ENCODE results near the gene OR2T10. TPM values are rescaled to one million over a fixed set of nuclear protein-coding genes. Genes with fewer than 3 reads are reported as not detected.

The OR2T10 gene
- total and polyA plus RNA-seq, 10 of the 15 experiments (the other 5 are each of a cell fraction or from before 2014, with no cell fraction given): not detected

DNA sequence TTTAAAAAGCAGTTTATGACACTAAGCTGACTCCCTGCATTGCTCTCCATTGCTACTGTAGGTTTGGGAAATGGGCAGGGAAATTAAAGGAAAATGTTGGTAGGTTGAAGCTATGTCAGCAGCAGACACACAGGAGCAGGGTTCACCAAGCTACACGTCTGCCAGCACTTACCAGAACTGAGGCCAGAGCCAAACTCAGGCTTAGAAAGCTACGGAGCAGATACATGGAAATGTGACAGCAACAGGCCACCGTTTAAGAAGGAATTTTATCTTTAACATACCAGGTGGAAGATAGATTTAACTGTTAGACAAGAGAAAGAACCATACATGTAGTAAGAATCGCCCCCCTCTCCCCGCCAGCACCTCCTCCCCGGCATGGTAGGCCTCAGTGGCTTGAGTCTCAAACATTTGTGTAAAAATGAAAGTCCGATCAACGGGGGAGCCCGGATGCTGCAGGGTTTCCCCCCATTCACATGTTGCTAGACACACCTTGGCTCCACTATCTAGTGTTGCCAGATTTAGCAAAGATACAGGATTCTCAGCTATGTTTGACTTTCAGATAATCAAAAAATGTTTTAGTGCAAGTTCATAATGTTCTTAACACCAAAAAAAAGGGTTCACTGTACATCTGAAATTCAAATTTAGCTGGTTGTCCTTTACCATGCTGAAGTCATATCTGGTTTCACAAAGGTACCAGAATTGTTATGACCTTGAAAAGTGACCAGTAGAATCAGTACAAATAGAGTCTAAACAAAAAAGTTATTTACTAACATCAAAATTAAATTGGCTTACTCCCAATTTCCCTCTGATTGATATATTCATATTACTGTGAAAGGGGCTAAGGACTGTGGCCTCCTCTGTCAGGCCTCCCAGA is 30.7 kb upstream of the OR2T10 start:
- in situ Hi-C loops (cut with MboI): no loop called here
- DNase-seq (ENCODE audit: low read depth, low spot score) (no peak), FAIRE-seq (no peak), ATAC-seq (no peak)
- H3K27ac ChIP-seq (ENCODE audit: control insufficient read depth, insufficient read depth): no peak overlapping the region
- H3K4me2 ChIP-seq (ENCODE audit: control insufficient read depth, insufficient read depth): no peak overlapping the region
- ChIA-PET CTCF (no interaction called here), RAD21 (ENCODE audit: unreplicated experiment) (no interaction called here), SMC1A (ENCODE audit: uncharacterized antibody, unreplicated experiment) (no interaction called here), POLR2A (no interaction called here)
- no peaks in the 10 kb centered on the region for H4K20me1 ChIP-seq (ENCODE audit: control insufficient read depth, insufficient read depth)
- H3K4me3 ChIP-seq: no peak overlapping the region
- no peaks in the 10 kb centered on the region for H3K79me2 ChIP-seq (ENCODE audit: control insufficient read depth, insufficient read depth, low read length)
- intact Hi-C loops (cut with micrococcal nuclease; ENCODE audit: unreplicated experiment): no loop called here
- BruUV-seq (replicated peaks): no TSS peak
- no peak overlapping the region for H2AFZ ChIP-seq (ENCODE audit: control insufficient read depth, low read depth, low read length)
- no peaks in the 10 kb centered on the region for H3K4me1 ChIP-seq (ENCODE audit: control insufficient read depth, insufficient read depth, low read length)
- no peak overlapping the region for H3K9ac ChIP-seq (ENCODE audit: control insufficient read depth, insufficient read depth, low read length)
- no peaks in the 10 kb centered on the region for H3K36me3 ChIP-seq (ENCODE audit: control insufficient read depth in 2 of 2, insufficient read depth in 2 of 2, low read length in 1 of 2)
- TF ChIP-seq, protein P1, sequence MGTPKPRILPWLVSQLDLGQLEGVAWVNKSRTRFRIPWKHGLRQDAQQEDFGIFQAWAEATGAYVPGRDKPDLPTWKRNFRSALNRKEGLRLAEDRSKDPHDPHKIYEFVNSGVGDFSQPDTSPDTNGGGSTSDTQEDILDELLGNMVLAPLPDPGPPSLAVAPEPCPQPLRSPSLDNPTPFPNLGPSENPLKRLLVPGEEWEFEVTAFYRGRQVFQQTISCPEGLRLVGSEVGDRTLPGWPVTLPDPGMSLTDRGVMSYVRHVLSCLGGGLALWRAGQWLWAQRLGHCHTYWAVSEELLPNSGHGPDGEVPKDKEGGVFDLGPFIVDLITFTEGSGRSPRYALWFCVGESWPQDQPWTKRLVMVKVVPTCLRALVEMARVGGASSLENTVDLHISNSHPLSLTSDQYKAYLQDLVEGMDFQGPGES (IDR thresholded peaks at IDR 0.05): no peak
- TF ChIP-seq PML (IDR thresholded peaks at IDR 0.05; ENCODE audit: low read length): no peak
- H3K27me3 ChIP-seq (replicated peaks in 1 of 2; ENCODE audit: control insufficient read depth in 2 of 2, insufficient read depth in 2 of 2, low read length in 1 of 2): no peaks in the 10 kb centered on the region
- no peaks in the 10 kb centered on the region for H3K9me3 ChIP-seq (replicated peaks; ENCODE audit: control insufficient read depth, insufficient read depth, low read length)
- no CpG with 5 or more reads among the region's 9 CpGs for WGBS (ENCODE audit: insufficient coverage, insufficient replicate concordance, low lambda C conversion rate, missing lambda C conversion rate)

DNA sequence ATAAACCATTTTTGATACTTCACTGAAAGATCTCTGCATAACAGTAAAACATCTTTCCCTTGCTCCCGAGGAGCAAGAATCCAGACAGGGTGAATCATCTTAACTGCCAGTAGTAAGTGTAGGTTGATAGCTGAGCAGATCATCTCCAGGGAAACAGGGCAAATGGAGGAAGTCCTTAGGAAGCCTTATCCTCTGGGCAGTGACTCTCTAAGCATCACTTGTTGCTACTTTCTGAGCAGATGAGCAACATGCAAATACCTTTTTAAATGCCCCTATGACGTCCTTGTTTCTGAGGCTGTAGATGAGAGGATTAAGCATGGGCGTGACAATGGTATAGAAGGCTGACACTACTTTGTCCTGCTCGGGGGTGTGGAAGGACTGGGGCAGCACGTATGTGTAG is 28.5 kb upstream of the OR2T10 start:
- intact Hi-C loops (cut with micrococcal nuclease; ENCODE audit: unreplicated experiment): no loop called here
- no peak for DNase-seq (ENCODE audit: low read depth, low spot score)
- Histone ChIP-seq H3K79me2 (ENCODE audit: control insufficient read depth, insufficient read depth, low read length) (no peaks in the 10 kb centered on the region), H3K4me2 (ENCODE audit: control insufficient read depth, insufficient read depth) (no peak overlapping the region), H3K4me1 (ENCODE audit: control insufficient read depth, insufficient read depth, low read length) (no peaks in the 10 kb centered on the region), H3K9me3 (replicated peaks; ENCODE audit: control insufficient read depth, insufficient read depth, low read length) (no peaks in the 10 kb centered on the region), H3K9ac (ENCODE audit: control insufficient read depth, insufficient read depth, low read length) (no peak overlapping the region), H3K27ac (ENCODE audit: control insufficient read depth, insufficient read depth) (no peak overlapping the region), H3K4me3 (no peak overlapping the region), H2AFZ (ENCODE audit: control insufficient read depth, low read depth, low read length) (no peak overlapping the region), H3K27me3 (replicated peaks in 1 of 2; ENCODE audit: control insufficient read depth in 2 of 2, insufficient read depth in 2 of 2, low read length in 1 of 2) (no peaks in the 10 kb centered on the region), H4K20me1 (ENCODE audit: control insufficient read depth, insufficient read depth) (no peaks in the 10 kb centered on the region), H3K36me3 (ENCODE audit: control insufficient read depth in 2 of 2, insufficient read depth in 2 of 2, low read length in 1 of 2) (no peaks in the 10 kb centered on the region)
- ChIA-PET SMC1A (ENCODE audit: uncharacterized antibody, unreplicated experiment) (no interaction called here), POLR2A (no interaction called here), CTCF (no interaction called here), RAD21 (ENCODE audit: unreplicated experiment) (no interaction called here)
- in situ Hi-C loops (cut with MboI): no loop called here
- FAIRE-seq: no peak
- no CpG with 5 or more reads among the region's 5 CpGs for WGBS (ENCODE audit: insufficient coverage, insufficient replicate concordance, low lambda C conversion rate, missing lambda C conversion rate)
- no peak for ATAC-seq
- BruUV-seq (replicated peaks): no TSS peak
- TF ChIP-seq RB1 (IDR thresholded peaks at IDR 0.05; ENCODE audit: borderline replicate concordance) (no peak), JUND (IDR thresholded peaks at IDR 0.05; ENCODE audit: low read depth, low read length) (no peak), HCFC1 (IDR thresholded peaks at IDR 0.05; ENCODE audit: low read length) (no peak), EZH2 (IDR thresholded peaks at IDR 0.05; ENCODE audit: borderline replicate concordance, control insufficient read depth, low read depth, low read length) (no peak), FOXK2 (IDR thresholded peaks at IDR 0.05) (no peak), LARP7 (IDR thresholded peaks at IDR 0.05) (no peak), SMARCA5 (IDR thresholded peaks at IDR 0.05) (no peak)
- TF ChIP-seq, protein P2, sequence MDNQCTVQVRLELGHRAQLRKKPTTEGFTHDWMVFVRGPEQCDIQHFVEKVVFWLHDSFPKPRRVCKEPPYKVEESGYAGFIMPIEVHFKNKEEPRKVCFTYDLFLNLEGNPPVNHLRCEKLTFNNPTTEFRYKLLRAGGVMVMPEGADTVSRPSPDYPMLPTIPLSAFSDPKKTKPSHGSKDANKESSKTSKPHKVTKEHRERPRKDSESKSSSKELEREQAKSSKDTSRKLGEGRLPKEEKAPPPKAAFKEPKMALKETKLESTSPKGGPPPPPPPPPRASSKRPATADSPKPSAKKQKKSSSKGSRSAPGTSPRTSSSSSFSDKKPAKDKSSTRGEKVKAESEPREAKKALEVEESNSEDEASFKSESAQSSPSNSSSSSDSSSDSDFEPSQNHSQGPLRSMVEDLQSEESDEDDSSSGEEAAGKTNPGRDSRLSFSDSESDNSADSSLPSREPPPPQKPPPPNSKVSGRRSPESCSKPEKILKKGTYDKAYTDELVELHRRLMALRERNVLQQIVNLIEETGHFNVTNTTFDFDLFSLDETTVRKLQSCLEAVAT (IDR thresholded peaks at IDR 0.05): no peak
- TF ChIP-seq, protein P3, sequence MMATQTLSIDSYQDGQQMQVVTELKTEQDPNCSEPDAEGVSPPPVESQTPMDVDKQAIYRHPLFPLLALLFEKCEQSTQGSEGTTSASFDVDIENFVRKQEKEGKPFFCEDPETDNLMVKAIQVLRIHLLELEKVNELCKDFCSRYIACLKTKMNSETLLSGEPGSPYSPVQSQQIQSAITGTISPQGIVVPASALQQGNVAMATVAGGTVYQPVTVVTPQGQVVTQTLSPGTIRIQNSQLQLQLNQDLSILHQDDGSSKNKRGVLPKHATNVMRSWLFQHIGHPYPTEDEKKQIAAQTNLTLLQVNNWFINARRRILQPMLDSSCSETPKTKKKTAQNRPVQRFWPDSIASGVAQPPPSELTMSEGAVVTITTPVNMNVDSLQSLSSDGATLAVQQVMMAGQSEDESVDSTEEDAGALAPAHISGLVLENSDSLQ (IDR thresholded peaks at IDR 0.05): no peak
